UCSD-AML1 (cell line): ENCODE data around the gene CCDC63.
"Not testable (repeated sequence)": the region's sequence is repeated elsewhere in the genome, so short reads cannot be mapped to it uniquely, and the experiment has no call there.

ENCODE experiments used
- DNase-seq: peaks from one replicate; lab custom pipeline; 2025; ENCODE audit not compliant: unreplicated experiment; lab: John Stamatoyannopoulos, UW

Gene CCDC63

GRCh38 chr12:110950466-110950865, 103.7 kb downstream of the CCDC63 start:
- DNase-seq = not testable (repeated sequence)

GRCh38 chr12:110950867-110951266, 104.1 kb downstream of the CCDC63 start:
- not testable (repeated sequence) for DNase-seq
